Peyer's patch (tissue), 4 donors: ENCODE results near the gene CDH8.

Experiments used
- CTCF ChIP-seq, 6 experiments: fragments of 450-650 bp in 4 of 6; fragments of 200-600 bp in 2 of 6; sonication (generic) in 1 of 6; IDR thresholded peaks; one replicate each; pipeline ENCODE4 v1.5.1; 2017 to 2019; ENCODE audit warnings: antibody characterized with exemption in 6 of 6, mild to moderate bottlenecking in 3 of 6, moderate library complexity in 1 of 6
- POLR2A ChIP-seq, 2 donors: fragments of 450-650 bp; IDR thresholded peaks; one replicate each; pipeline ENCODE4 v1.5.1; 2017; ENCODE audit warnings: antibody characterized with exemption in 2 of 2, mild to moderate bottlenecking in 2 of 2, moderate library complexity in 2 of 2

- TF ChIP-seq POLR2A (IDR thresholded peaks at IDR 0.05) (no peak), CTCF (IDR thresholded peaks at IDR 0.05) (no peak)
Observed at GRCh38 chr16:61798741-61799140, 237.5 kb downstream of the CDH8 start.
